K562 (cell line): ENCODE results near the gene CHD6.

Experiments used
- ESRRA ChIP-seq: fragments of 450-650 bp; IDR thresholded peaks from 2 replicates; pipeline ENCODE4 v1.6.1; 2014; ENCODE audit warnings: low read depth, mild to moderate bottlenecking, moderate library complexity, borderline replicate concordance
- ZNF75A ChIP-seq: fragments of 450-650 bp; formaldehyde crosslinking; IDR thresholded peaks from 2 replicates; pipeline ENCODE4 v1.4.0; 2020; ENCODE audit warnings: mild to moderate bottlenecking
- TF ChIP-seq, protein P1 (sequence below), 3 experiments: IDR thresholded peaks in 2 of 3; conservative IDR thresholded peaks in 1 of 3; 2 replicates each; pipeline ENCODE4 v1.5.1; 2011 to 2012; ENCODE audit warnings: low read length in 3 of 3, mild to moderate bottlenecking in 3 of 3, control low read depth in 2 of 3, improper control_type of control experiment in 1 of 3, inconsistent platforms in 1 of 3, low read depth in 1 of 3, mixed read lengths in 1 of 3, moderate library complexity in 1 of 3; ENCODE audit not compliant: insufficient read depth in 2 of 3
- TF ChIP-seq, protein P2 (sequence below): sonication (generic); formaldehyde crosslinking; IDR thresholded peaks from 2 replicates; pipeline ENCODE4 v1.8.1; 2022; ENCODE audit warnings: missing genetic modification reagents

DNA sequence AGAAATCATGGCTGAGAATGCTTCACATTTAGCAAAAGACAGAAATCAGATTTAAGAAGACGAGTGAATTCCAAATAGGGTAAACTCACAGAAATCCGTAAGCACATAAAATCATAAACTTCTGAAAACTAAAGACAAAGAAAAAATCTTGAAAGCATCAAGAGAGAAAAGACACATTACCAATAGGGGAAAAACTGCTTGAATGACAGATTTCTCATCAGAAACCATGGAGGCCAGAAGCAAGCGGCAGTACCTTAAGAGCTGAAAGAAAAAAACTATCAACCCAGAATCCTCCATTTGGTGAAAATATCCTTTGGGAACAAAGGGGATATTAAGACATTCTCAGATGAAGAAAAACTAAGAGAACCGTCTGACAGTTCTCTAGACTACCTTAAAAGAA, 185.0 kb downstream of the CHD6 start:
- TF ChIP-seq, protein P1, sequence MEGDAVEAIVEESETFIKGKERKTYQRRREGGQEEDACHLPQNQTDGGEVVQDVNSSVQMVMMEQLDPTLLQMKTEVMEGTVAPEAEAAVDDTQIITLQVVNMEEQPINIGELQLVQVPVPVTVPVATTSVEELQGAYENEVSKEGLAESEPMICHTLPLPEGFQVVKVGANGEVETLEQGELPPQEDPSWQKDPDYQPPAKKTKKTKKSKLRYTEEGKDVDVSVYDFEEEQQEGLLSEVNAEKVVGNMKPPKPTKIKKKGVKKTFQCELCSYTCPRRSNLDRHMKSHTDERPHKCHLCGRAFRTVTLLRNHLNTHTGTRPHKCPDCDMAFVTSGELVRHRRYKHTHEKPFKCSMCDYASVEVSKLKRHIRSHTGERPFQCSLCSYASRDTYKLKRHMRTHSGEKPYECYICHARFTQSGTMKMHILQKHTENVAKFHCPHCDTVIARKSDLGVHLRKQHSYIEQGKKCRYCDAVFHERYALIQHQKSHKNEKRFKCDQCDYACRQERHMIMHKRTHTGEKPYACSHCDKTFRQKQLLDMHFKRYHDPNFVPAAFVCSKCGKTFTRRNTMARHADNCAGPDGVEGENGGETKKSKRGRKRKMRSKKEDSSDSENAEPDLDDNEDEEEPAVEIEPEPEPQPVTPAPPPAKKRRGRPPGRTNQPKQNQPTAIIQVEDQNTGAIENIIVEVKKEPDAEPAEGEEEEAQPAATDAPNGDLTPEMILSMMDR (IDR thresholded peaks at IDR 0.05 in 2 of 3, conservative IDR thresholded peaks at IDR 0.05 in 1 of 3; ENCODE audit: insufficient read depth in 2 of 3, low read depth in 1 of 3, low read length in 3 of 3): no peak
- TF ChIP-seq, protein P2, sequence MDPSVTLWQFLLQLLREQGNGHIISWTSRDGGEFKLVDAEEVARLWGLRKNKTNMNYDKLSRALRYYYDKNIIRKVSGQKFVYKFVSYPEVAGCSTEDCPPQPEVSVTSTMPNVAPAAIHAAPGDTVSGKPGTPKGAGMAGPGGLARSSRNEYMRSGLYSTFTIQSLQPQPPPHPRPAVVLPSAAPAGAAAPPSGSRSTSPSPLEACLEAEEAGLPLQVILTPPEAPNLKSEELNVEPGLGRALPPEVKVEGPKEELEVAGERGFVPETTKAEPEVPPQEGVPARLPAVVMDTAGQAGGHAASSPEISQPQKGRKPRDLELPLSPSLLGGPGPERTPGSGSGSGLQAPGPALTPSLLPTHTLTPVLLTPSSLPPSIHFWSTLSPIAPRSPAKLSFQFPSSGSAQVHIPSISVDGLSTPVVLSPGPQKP (CRISPR knock-in tag): no peak
- TF ChIP-seq ESRRA: no peak
- no peak for TF ChIP-seq ZNF75A (CRISPR knock-in tag)
